Stimulated activated CD8-positive, alpha-beta memory T cell treated with anti-CD3 and anti-CD28 coated beads, Interleukin-4, amount 100 ng/mL, for 24 hours (primary cell): ENCODE measurements around the gene DNASE1L3.

Experiments
- DNase-seq: peaks from one replicate; pipeline ENCODE4 v3.0.0-alpha.2; 2020; ENCODE audit warnings: low read depth

DNASE1L3 gene

GRCh38 chr3:58200846-58201355 is 9.9 kb downstream of the DNASE1L3 start:
- no peak for DNase-seq

GRCh38 chr3:58200121-58200709 is 10.6 kb downstream of the DNASE1L3 start:
- DNase-seq, result no peak

- no peak for DNase-seq
Observed at GRCh38 chr3:58198804-58199203, 12.0 kb downstream of the DNASE1L3 start.

GRCh38 chr3:58198362-58198761 is 12.4 kb downstream of the DNASE1L3 start:
- no peak for DNase-seq

- DNase-seq, result no peak
Observed at GRCh38 chr3:58197588-58197987, 13.2 kb downstream of the DNASE1L3 start.

- DNase-seq, result no peak
Observed at GRCh38 chr3:58193682-58194407, 16.9 kb downstream of the DNASE1L3 start.

GRCh38 chr3:58192069-58192468 is 18.7 kb downstream of the DNASE1L3 start:
- DNase-seq, result no peak

- DNase-seq, result no peak
Observed at GRCh38 chr3:58191361-58191991, 19.3 kb downstream of the DNASE1L3 start.

GRCh38 chr3:58190882-58191281 is 19.9 kb downstream of the DNASE1L3 start:
- DNase-seq, result no peak

GRCh38 chr3:58190291-58190690 is 20.5 kb downstream of the DNASE1L3 start:
- DNase-seq, result no peak

- no peak for DNase-seq
Observed at GRCh38 chr3:58189691-58190090, 21.1 kb downstream of the DNASE1L3 start.

GRCh38 chr3:58188921-58189451 is 21.8 kb downstream of the DNASE1L3 start:
- DNase-seq, result no peak

GRCh38 chr3:58188173-58188564 is 22.6 kb downstream of the DNASE1L3 start:
- DNase-seq, result no peak

- no peak for DNase-seq
Observed at GRCh38 chr3:58184982-58185360, 25.8 kb downstream of the DNASE1L3 start.

- no peak for DNase-seq
Observed at GRCh38 chr3:58184309-58184981, 26.3 kb downstream of the DNASE1L3 start.

GRCh38 chr3:58183891-58184290 is 26.9 kb downstream of the DNASE1L3 start:
- no peak for DNase-seq

- no peak for DNase-seq
Observed at GRCh38 chr3:58183221-58183620, 27.6 kb downstream of the DNASE1L3 start.

- no peak for DNase-seq
Observed at GRCh38 chr3:58180940-58181587, 29.7 kb downstream of the DNASE1L3 start.

- no peak for DNase-seq
Observed at GRCh38 chr3:58180099-58180880, 30.5 kb downstream of the DNASE1L3 start.

GRCh38 chr3:58179235-58180098 is 31.3 kb downstream of the DNASE1L3 start:
- no peak for DNase-seq
